Astrocyte of the cerebellum (primary cell): ENCODE data around the gene PHTF1.

ENCODE experiments used
- DNase-seq: peaks from one replicate; pipeline ENCODE4 v3.0.0-alpha.2; 2011; ENCODE audit warnings: low read depth
- H3K4me3 ChIP-seq: 2 replicates; pipeline ENCODE4 v1.5.1; 2011; ENCODE audit warnings: mild to moderate bottlenecking, low read depth, low read length, moderate library complexity
- CTCF ChIP-seq: IDR thresholded peaks from 2 replicates; pipeline ENCODE4 v1.5.1; 2012; ENCODE audit warnings: low read length, low read depth, moderate library complexity, mild to moderate bottlenecking; ENCODE audit errors: missing control alignments
- in situ Hi-C: cut with HindIII; loops from 2 replicates; pipeline ENCODE4 v1.10.0; 2017; ENCODE audit warnings: low sequenced_read_pairs

Gene PHTF1

DNA sequence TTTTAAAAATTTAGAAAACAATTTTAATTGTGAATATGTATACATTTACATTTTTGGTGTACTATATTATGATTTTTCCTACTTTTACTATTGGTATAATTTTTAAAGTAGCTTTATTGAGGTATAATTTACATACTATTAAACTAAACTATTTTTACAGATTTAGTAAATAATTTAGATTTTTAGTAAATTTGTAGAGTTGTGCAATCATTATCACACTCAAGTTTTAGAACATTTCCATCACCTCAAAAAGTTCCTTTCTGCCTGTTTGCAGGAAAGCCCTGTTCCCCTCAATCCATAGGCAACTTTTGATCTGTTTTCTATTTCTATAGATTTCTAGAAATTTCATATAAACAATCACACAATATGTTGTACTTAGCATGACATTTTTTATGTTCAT lies 8.2 kb downstream of the PHTF1 start:
- no peak for DNase-seq
- no peak for TF ChIP-seq CTCF
- in situ Hi-C loops: no loop called here
- H3K4me3 ChIP-seq: no peak overlapping the region

- H3K4me3 ChIP-seq: no peak overlapping the region
- no peak for TF ChIP-seq CTCF
- in situ Hi-C loops: loop anchor here (5.0 kb wide), 1 partner anchor 57 kb away; no protein-coding TSS in a partner anchor
- DNase-seq: no peak
These were observed 9.9 kb downstream of the PHTF1 start for GRCh38 chr1:113749402-113749801.

GRCh38 chr1:113747376-113747775 lies 11.9 kb downstream of the PHTF1 start:
- in situ Hi-C loops: loop anchor here (5.0 kb wide), 1 partner anchor 55 kb away; no protein-coding TSS in a partner anchor
- no peak overlapping the region for H3K4me3 ChIP-seq
- DNase-seq: no peak
- TF ChIP-seq CTCF: no peak

- no peak overlapping the region for H3K4me3 ChIP-seq
- in situ Hi-C loops: loop anchor here (5.0 kb wide), 1 partner anchor 53 kb away; no protein-coding TSS in a partner anchor
- TF ChIP-seq CTCF: no peak
- DNase-seq: no peak
These were observed 13.9 kb downstream of the PHTF1 start for GRCh38 chr1:113745425-113745824.

- DNase-seq: no peak
- in situ Hi-C loops: no loop called here
- TF ChIP-seq CTCF: no peak
- no peak overlapping the region for H3K4me3 ChIP-seq
These were observed 15.2 kb downstream of the PHTF1 start for GRCh38 chr1:113744114-113744513.

GRCh38 chr1:113742515-113742914 lies 16.8 kb downstream of the PHTF1 start:
- no peak for TF ChIP-seq CTCF
- no peak overlapping the region for H3K4me3 ChIP-seq
- DNase-seq: no peak
- in situ Hi-C loops: no loop called here
